ENCODE data around the gene APOA4. TPM values are rescaled to one million over a fixed set of nuclear protein-coding genes. Genes with fewer than 3 reads are reported as not detected.

Gene APOA4
- total RNA-seq, 1 experiment from 2014 or later = not detected

Other genes starting within 250 kb of the APOA4 start
- gene BUD13, start 50.3 kb downstream of the APOA4 start, total RNA-seq (2014; rRNA removed; shearing (Covaris generic); ENCODE audit: low replicate concordance) = 6.4 and 14.1 TPM in 2 replicates
- 29.8 and 44.7 TPM in 2 replicates for gene ZPR1, start 35.3 kb downstream of the APOA4 start, total RNA-seq (2014; rRNA removed; shearing (Covaris generic); ENCODE audit: low replicate concordance)
- gene APOA5, start 31.4 kb downstream of the APOA4 start, total RNA-seq (2014; rRNA removed; shearing (Covaris generic); ENCODE audit: low replicate concordance) = not detected in 2 replicates
- gene APOC3, start 6.6 kb upstream of the APOA4 start, total RNA-seq (2014; rRNA removed; shearing (Covaris generic); ENCODE audit: low replicate concordance) = not detected in 2 replicates
- gene APOA1, start 14.3 kb upstream of the APOA4 start, total RNA-seq (2014; rRNA removed; shearing (Covaris generic); ENCODE audit: low replicate concordance) = not detected in 2 replicates

All from Karpas-422 (cell line).